Measurements from ENCODE around the gene C1orf35. TPM values are rescaled to one million over a fixed set of nuclear protein-coding genes. Genes with fewer than 3 reads are reported as not detected.

C1orf35 gene
- total RNA-seq, 1 donor from 2014 or later = 11.8 TPM

DNA sequence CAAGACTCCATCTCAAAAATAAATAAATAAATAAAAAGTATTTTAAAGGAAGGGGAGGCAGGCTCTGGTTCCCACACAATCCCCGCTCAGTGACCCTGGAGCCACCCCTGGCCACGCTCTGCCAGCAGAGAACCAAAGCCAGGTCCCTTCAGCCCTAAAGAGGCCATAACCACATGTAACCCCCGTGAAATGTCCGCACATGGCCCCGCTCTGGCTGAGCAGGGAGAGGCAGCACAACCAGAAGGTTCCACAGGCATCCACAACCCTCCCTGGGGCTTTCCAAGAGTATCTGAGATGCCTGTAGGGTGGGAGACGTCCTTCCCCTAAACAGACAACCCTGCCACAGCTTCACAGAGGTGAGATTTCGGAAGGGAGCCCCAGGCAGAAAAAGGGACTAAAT is 22.0 kb downstream of the C1orf35 start:
- H4K20me1 ChIP-seq (ENCODE audit: low read depth) = peaks cover 33% of the 10 kb centered on the region
- peaks cover 9% of the 10 kb centered on the region for H3K27me3 Mint-ChIP-seq (ENCODE audit: insufficient read depth, low read depth)
- peak overlapping the region; percentile 97 for H3K4me2 ChIP-seq
- peaks cover 6% of the 10 kb centered on the region for H3K27me3 ChIP-seq
- H3K79me2 ChIP-seq (ENCODE audit: low read depth) = peaks cover 36% of the 10 kb centered on the region
- no peaks in the 10 kb centered on the region for H3K9me3 ChIP-seq (ENCODE audit: low read depth)
- no peaks in the 10 kb centered on the region for H3K36me3 ChIP-seq
- peak overlapping the region; percentile 81 for H3K27ac Mint-ChIP-seq
- H3K36me3 Mint-ChIP-seq = peaks cover 6% of the 10 kb centered on the region
- H3K4me3 ChIP-seq = peak overlapping the region; percentile 100
- H3K9ac ChIP-seq = no peak overlapping the region
- H3K4me1 ChIP-seq = peaks cover 31% of the 10 kb centered on the region
- no peak for TF ChIP-seq EZH2phosphoT487 (IDR thresholded peaks at IDR 0.05)
- no peak for TF ChIP-seq EZH2 (IDR thresholded peaks at IDR 0.05)
- TF ChIP-seq, protein P1, sequence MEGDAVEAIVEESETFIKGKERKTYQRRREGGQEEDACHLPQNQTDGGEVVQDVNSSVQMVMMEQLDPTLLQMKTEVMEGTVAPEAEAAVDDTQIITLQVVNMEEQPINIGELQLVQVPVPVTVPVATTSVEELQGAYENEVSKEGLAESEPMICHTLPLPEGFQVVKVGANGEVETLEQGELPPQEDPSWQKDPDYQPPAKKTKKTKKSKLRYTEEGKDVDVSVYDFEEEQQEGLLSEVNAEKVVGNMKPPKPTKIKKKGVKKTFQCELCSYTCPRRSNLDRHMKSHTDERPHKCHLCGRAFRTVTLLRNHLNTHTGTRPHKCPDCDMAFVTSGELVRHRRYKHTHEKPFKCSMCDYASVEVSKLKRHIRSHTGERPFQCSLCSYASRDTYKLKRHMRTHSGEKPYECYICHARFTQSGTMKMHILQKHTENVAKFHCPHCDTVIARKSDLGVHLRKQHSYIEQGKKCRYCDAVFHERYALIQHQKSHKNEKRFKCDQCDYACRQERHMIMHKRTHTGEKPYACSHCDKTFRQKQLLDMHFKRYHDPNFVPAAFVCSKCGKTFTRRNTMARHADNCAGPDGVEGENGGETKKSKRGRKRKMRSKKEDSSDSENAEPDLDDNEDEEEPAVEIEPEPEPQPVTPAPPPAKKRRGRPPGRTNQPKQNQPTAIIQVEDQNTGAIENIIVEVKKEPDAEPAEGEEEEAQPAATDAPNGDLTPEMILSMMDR (IDR thresholded peaks at IDR 0.05) = no peak
- H3K4me3 Mint-ChIP-seq = peak overlapping the region; percentile 84
- no peak for DNase-seq (ENCODE audit: low spot score)
- peaks cover 2% of the 10 kb centered on the region for H3K9me3 Mint-ChIP-seq
- H3K27ac ChIP-seq = no peak overlapping the region
- peaks cover 6% of the 10 kb centered on the region for H3F3A ChIP-seq (ENCODE audit: low read depth)
- H2AFZ ChIP-seq (replicated peaks) = no peak overlapping the region
- peaks cover 40% of the 10 kb centered on the region for H3K4me1 Mint-ChIP-seq

DNA sequence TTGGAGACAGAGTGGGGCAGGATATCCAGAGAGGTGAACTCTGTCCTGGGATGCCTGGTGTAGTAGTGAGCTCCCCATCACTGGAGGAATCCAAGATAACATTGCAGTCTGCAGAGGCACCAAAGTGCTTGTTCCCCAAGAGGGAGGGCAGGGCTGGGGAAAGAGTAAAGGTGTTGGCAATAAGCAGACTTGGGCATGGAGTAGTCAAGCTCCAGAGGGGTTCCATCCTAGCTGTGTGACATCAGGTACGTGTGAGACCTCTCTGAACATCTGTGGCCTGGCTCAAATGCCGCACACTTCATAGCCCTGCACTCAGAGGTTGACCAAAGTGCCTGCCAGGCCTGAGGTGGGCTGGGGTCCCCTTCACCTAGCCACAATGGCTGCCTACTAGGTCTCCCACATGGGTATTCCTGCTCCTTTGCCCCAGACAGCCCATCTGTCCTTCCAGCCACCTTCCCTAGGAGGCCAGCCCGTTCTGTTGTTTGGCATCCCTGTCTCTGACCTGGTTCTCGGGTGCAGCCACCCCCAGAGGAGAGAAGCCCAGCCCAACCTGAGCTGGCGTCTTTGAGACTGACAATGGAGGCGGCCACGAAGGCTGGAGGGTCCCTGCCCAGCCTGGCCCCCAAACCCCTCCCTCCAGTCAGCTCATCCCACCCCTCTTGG is 23.4 kb downstream of the C1orf35 start:
- H3K9me3 ChIP-seq (ENCODE audit: low read depth) = no peaks in the 10 kb centered on the region
- TF ChIP-seq EZH2phosphoT487 (IDR thresholded peaks at IDR 0.05) (no peak), EZH2 (IDR thresholded peaks at IDR 0.05) (no peak)

DNA sequence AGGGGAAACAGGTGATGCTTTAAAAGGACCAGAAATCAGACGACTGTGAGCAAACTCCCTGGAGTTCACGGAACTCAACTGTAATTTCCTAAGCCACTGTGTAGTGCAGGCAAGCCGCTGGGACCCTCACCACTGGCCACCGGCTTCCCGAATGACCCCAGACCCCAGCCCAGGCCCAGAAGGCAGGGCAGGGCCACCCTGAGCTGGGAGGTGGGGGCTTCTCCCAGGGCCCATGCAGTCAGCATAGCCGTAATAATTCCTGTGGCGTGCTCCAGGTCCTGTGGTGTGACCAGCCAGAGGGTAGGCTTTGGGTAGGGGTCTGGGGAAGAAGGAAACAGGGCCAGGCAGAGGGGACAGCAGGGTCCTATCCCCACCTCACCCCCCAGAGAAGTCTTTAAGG is 24.1 kb downstream of the C1orf35 start:
- H3K27ac Mint-ChIP-seq = peak overlapping the region; percentile 24
- H3K4me3 ChIP-seq = no peak overlapping the region

More for the DNA sequence above, 23.4 kb downstream of the C1orf35 start:
- Mint-ChIP-seq H3K27ac (no peak overlapping the region), H3K4me1 (peaks cover 40% of the 10 kb centered on the region), H3K4me3 (no peak overlapping the region), H3K9me3 (peaks cover 2% of the 10 kb centered on the region), H3K27me3 (ENCODE audit: insufficient read depth, low read depth) (peaks cover 10% of the 10 kb centered on the region), H3K36me3 (no peaks in the 10 kb centered on the region)
- Histone ChIP-seq H3F3A (ENCODE audit: low read depth) (peaks cover 6% of the 10 kb centered on the region), H3K4me2 (no peak overlapping the region), H3K27me3 (peaks cover 21% of the 10 kb centered on the region), H3K27ac (no peak overlapping the region), H3K79me2 (ENCODE audit: low read depth) (peaks cover 22% of the 10 kb centered on the region), H3K4me3 (no peak overlapping the region), H3K4me1 (peaks cover 25% of the 10 kb centered on the region), H4K20me1 (ENCODE audit: low read depth) (peaks cover 21% of the 10 kb centered on the region), H2AFZ (replicated peaks) (no peak overlapping the region), H3K36me3 (no peaks in the 10 kb centered on the region), H3K9ac (no peak overlapping the region)
- DNase-seq (ENCODE audit: low spot score) = no peak

More for the DNA sequence above, 24.1 kb downstream of the C1orf35 start:
- Mint-ChIP-seq H3K4me1 (peaks cover 39% of the 10 kb centered on the region), H3K9me3 (peaks cover 2% of the 10 kb centered on the region), H3K27me3 (ENCODE audit: insufficient read depth, low read depth) (peaks cover 12% of the 10 kb centered on the region), H3K36me3 (no peaks in the 10 kb centered on the region), H3K4me3 (peak overlapping the region; percentile 62)
- peaks cover 16% of the 10 kb centered on the region for H4K20me1 ChIP-seq (ENCODE audit: low read depth)
- H3K9ac ChIP-seq = no peak overlapping the region
- no peaks in the 10 kb centered on the region for H3K36me3 ChIP-seq
- TF ChIP-seq EZH2 (IDR thresholded peaks at IDR 0.05) (no peak), EZH2phosphoT487 (IDR thresholded peaks at IDR 0.05) (no peak)
- TF ChIP-seq, protein P1 (IDR thresholded peaks at IDR 0.05) = no peak
- H3K9me3 ChIP-seq (ENCODE audit: low read depth) = no peaks in the 10 kb centered on the region
- H3K27ac ChIP-seq = no peak overlapping the region
- peaks cover 15% of the 10 kb centered on the region for H3K79me2 ChIP-seq (ENCODE audit: low read depth)
- DNase-seq (ENCODE audit: low spot score) = no peak
- peaks cover 6% of the 10 kb centered on the region for H3F3A ChIP-seq (ENCODE audit: low read depth)
- peaks cover 20% of the 10 kb centered on the region for H3K4me1 ChIP-seq
- H3K4me2 ChIP-seq = peak overlapping the region; percentile 13
- peaks cover 28% of the 10 kb centered on the region for H3K27me3 ChIP-seq
- H2AFZ ChIP-seq (replicated peaks) = no peak overlapping the region

Data from neural progenitor cell (in vitro differentiated cells).